Measurements from ENCODE around the gene CCNE1. TPM values are rescaled to one million over a fixed set of nuclear protein-coding genes. Genes with fewer than 3 reads are reported as not detected.

The CCNE1 gene
- polyA plus RNA-seq, 3 donors: 1.7 TPM; not detected in 2

DNA sequence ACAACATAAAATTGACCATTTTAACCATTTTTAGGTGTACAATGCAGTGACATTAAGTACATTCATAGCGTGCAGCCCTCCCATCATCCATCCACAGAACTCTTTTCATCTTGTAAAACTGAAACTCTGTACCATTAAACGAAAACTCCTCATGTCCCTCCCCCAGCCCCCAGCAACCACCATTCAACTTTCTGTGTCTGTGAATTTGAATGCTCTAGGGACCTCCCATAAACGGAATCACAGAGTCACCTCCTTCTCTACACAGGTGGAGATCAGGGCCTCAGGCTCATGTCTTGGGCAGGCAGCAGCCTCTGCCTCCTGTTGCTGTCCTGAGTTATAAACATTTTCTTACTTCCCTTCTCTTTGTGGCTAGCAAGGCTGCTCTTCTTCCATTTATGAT is 7.3 kb upstream of the CCNE1 start:
- no peak for TF ChIP-seq CTCF (IDR thresholded peaks at IDR 0.05)
- Mint-ChIP-seq H3K4me1 (no peaks in the 10 kb centered on the region), H3K27ac (no peak overlapping the region), H3K36me3 (no peaks in the 10 kb centered on the region), H3K4me3 (no peak overlapping the region), H3K27me3 (ENCODE audit: low read depth in 3 of 3) (peaks cover 0 to 2% (median 1%) of the 10 kb centered on the region in 3 donors), H3K9me3 (peaks cover 0 to 2% (median 0%) of the 10 kb centered on the region in 7 donors)
- intact Hi-C loops (cut with micrococcal nuclease): no loop called here
- WGBS (ENCODE audit: insufficient coverage): 58% methylated on average over 3 of the region's 3 CpGs
- no peaks in the 10 kb centered on the region for H3K36me3 ChIP-seq (replicated peaks in 1 of 2; ENCODE audit: control insufficient read depth in 1 of 2, insufficient read depth in 2 of 2, low read length in 2 of 2)
- H3K27me3 ChIP-seq (ENCODE audit: control insufficient read depth in 2 of 2, insufficient read depth in 2 of 2, low read length in 2 of 2): no peaks in the 10 kb centered on the region
- no peaks in the 10 kb centered on the region for H4K20me1 ChIP-seq (ENCODE audit: insufficient read depth, low read length)
- DNase-seq: no peak
- no peak overlapping the region for H3K9ac ChIP-seq (ENCODE audit: insufficient read depth, low read length, poor library complexity, severe bottlenecking)
- H3K9me3 ChIP-seq (replicated peaks in 1 of 2; ENCODE audit: control insufficient read depth in 1 of 2, insufficient read depth in 1 of 2, low read length in 2 of 2): no peaks in the 10 kb centered on the region
- H2AFZ ChIP-seq (ENCODE audit: insufficient read depth, low read depth, low read length, poor library complexity, severe bottlenecking): no peak overlapping the region
- H3K4me3 ChIP-seq (replicated peaks in 1 of 3; ENCODE audit: low read depth in 2 of 3, low read length in 3 of 3): no peak overlapping the region
- no peaks in the 10 kb centered on the region for H3K4me1 ChIP-seq (ENCODE audit: control insufficient read depth in 1 of 2, insufficient read depth in 2 of 2, low read length in 2 of 2)
- H3K79me2 ChIP-seq (ENCODE audit: insufficient read depth, low read length): no peaks in the 10 kb centered on the region
- H3K27ac ChIP-seq (ENCODE audit: low read depth in 1 of 2, low read length in 2 of 2): no peak overlapping the region
- no peak overlapping the region for H3K4me2 ChIP-seq (replicated peaks; ENCODE audit: extremely low read depth, low read length, poor library complexity, severe bottlenecking)

DNA sequence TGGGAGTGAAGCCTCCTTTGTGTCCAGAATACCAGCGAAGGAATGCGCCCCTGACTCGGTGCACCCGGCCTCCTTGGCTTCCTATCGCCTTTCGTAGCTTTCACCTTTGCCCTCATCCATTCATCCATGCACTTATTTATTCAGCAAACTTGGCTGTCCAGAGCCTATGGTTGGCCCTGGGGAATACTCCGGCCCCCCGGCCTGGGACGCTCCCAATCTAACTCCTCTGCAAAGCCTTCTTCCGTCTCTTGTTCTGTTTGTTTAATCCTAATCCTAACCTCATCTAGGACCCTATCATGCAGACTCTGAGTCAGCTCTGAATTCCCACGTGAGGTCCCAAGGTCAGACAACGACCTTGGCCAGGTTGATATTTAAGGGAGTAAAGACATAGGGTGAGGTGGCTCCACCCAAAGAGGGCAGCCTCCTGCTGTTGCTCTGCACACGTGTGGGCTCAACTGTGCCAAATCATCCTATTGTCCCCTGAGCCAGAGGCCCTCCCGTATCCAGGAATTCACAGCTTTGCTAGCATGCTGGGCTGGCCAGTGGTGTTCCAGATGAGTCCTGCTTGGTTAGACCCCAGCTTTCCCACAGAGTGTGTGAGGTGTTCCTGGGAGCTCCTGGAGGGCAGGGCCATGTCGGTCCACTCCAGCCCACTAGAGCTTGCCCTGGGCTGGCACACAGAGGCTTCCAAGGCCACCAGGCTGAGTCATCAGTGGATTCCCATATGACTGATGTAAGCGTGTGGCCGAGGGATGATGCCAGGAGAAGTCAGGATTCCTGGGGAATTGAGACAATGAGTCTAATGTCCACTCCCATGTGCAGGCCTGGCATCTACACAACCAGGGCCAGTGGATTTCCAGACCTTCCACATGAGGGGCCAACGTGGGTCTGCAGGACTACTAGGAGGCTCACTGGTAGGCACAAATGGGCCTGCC is 6.5 kb upstream of the CCNE1 start:
- H4K20me1 ChIP-seq (ENCODE audit: insufficient read depth, low read length): no peaks in the 10 kb centered on the region
- H3K9me3 Mint-ChIP-seq: peaks cover 0 to 2% (median 0%) of the 10 kb centered on the region in 7 donors
- no peaks in the 10 kb centered on the region for H3K9me3 ChIP-seq (replicated peaks in 1 of 2; ENCODE audit: control insufficient read depth in 1 of 2, insufficient read depth in 1 of 2, low read length in 2 of 2)
- no peak overlapping the region for H3K9ac ChIP-seq (ENCODE audit: insufficient read depth, low read length, poor library complexity, severe bottlenecking)
- H3K4me1 Mint-ChIP-seq: no peaks in the 10 kb centered on the region
- H3K27me3 Mint-ChIP-seq (ENCODE audit: low read depth in 3 of 3): peaks cover 0 to 2% (median 1%) of the 10 kb centered on the region in 3 donors
- H3K27me3 ChIP-seq (ENCODE audit: control insufficient read depth in 2 of 2, insufficient read depth in 2 of 2, low read length in 2 of 2): no peaks in the 10 kb centered on the region
- no peak overlapping the region for H2AFZ ChIP-seq (ENCODE audit: insufficient read depth, low read depth, low read length, poor library complexity, severe bottlenecking)
- intact Hi-C loops (cut with micrococcal nuclease): no loop called here
- 95% methylated on average over 16 of the region's 18 CpGs for WGBS (ENCODE audit: insufficient coverage)
- no peaks in the 10 kb centered on the region for H3K4me1 ChIP-seq (ENCODE audit: control insufficient read depth in 1 of 2, insufficient read depth in 2 of 2, low read length in 2 of 2)
- H3K36me3 ChIP-seq (replicated peaks in 1 of 2; ENCODE audit: control insufficient read depth in 1 of 2, insufficient read depth in 2 of 2, low read length in 2 of 2): no peaks in the 10 kb centered on the region
- no peak overlapping the region for H3K27ac ChIP-seq (ENCODE audit: low read depth in 1 of 2, low read length in 2 of 2)
- no peaks in the 10 kb centered on the region for H3K79me2 ChIP-seq (ENCODE audit: insufficient read depth, low read length)
- TF ChIP-seq CTCF (IDR thresholded peaks at IDR 0.05): no peak
- no peak for DNase-seq
- H3K36me3 Mint-ChIP-seq: no peaks in the 10 kb centered on the region
- H3K4me3 ChIP-seq (replicated peaks in 1 of 3; ENCODE audit: low read depth in 2 of 3, low read length in 3 of 3): no peak overlapping the region
- H3K27ac Mint-ChIP-seq: no peak overlapping the region
- H3K4me2 ChIP-seq (replicated peaks; ENCODE audit: extremely low read depth, low read length, poor library complexity, severe bottlenecking): no peak overlapping the region
- no peak overlapping the region for H3K4me3 Mint-ChIP-seq
